ENCODE results near the gene ANTKMT. TPM values are rescaled to one million over a fixed set of nuclear protein-coding genes. Genes with fewer than 3 reads are reported as not detected.

ANTKMT gene
- total and polyA plus RNA-seq, 9 donors = 13.2 to 43.9 (median 21.9) TPM; not detected in 1

DNA sequence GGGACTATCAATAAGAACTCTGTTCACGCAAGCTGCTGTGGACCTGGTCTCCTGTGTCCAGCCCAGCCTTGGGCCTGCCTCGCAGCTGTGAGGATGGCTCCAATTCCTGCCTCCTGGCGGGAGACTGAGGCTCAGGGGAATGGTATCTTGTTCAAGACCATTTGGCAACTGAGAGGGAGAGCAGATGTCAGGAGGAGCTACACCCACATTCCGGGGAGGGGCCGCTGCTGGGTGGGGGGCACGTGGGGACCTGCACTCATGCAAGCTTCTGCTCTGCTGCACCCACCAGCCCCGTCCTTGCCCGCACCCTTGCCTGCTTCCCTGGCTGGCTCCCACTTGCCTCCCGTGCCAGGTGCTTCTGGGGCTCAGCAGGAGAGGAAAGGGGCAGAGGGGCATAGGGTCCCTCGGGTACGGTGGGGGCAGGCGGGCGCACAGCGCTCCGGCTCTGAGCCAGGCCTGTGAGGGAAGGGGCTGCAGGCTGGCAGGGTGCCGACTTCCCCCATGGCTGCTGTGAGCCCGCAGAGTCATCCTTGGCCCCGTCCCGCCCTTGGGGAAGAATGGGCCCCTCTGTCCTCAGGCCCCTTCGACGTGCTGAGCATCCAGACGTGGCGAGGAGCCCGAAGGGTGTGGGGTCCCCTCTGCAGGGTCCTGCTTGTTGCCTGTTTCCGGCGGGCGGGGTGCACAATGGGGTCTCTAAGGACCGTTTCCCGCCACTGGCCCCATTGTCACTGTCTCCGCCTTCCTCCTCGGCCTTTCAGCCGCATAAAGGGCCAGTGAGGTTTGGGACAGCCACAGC is 3.3 kb upstream of the ANTKMT start:
- WGBS, 3 donors = 78 to 84% (median 81%) methylated on average over 29 to 32 of the region's 32 CpGs
- Histone ChIP-seq H3K27ac (no peak overlapping the region), H3K27me3 (no peaks in the 10 kb centered on the region), H3K4me1 (ENCODE audit: insufficient read depth) (peaks cover 30% of the 10 kb centered on the region), H3K9me3 (no peaks in the 10 kb centered on the region), H3K4me3 (no peak overlapping the region), H3K36me3 (no peaks in the 10 kb centered on the region)
- no peak for TF ChIP-seq CTCF (IDR thresholded peaks at IDR 0.05)
- no peak for TF ChIP-seq EP300 (IDR thresholded peaks at IDR 0.05)
- no peak for TF ChIP-seq POLR2A (IDR thresholded peaks at IDR 0.05)
- no peak for DNase-seq
- intact Hi-C loops (cut with DNase I) = no loop called here

DNA sequence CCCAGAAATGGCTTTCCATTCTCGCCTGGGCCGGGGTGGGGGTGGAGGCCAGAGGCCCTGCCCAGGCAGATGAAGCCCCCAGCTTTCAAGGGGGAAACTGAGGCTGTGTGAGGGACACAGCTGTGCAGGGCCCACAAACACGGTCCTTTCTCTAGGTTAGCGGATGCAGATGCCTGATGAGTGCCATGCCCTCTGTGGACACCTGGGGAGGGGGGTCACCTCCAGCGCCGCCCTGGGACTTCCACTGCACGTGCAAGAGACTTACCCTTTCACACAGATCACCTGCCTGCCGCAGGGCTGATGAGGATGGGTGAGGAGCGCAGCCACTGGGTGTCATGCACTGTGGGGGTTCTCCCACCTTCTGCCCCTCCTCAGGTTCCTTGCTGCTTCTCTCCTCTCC is 2.6 kb upstream of the ANTKMT start:
- H3K4me1 ChIP-seq (ENCODE audit: insufficient read depth) = peaks cover 30% of the 10 kb centered on the region
- TF ChIP-seq CTCF (IDR thresholded peaks at IDR 0.05) = no peak
- TF ChIP-seq POLR2A (IDR thresholded peaks at IDR 0.05) = no peak
- no peak for TF ChIP-seq EP300 (IDR thresholded peaks at IDR 0.05)
- no peak overlapping the region for H3K4me3 ChIP-seq
- H3K27ac ChIP-seq = no peak overlapping the region
- intact Hi-C loops (cut with DNase I) = no loop called here
- no peaks in the 10 kb centered on the region for H3K36me3 ChIP-seq
- no peak for DNase-seq
- H3K27me3 ChIP-seq = no peaks in the 10 kb centered on the region
- no peaks in the 10 kb centered on the region for H3K9me3 ChIP-seq
- WGBS, 3 donors = 89 to 93% (median 89%) methylated on average over 9 of the region's 9 CpGs

GRCh38 chr16:718922-719321 is 2.0 kb upstream of the ANTKMT start:
- H3K4me1 ChIP-seq (ENCODE audit: insufficient read depth) = peaks cover 30% of the 10 kb centered on the region
- DNase-seq = no peak
- no peaks in the 10 kb centered on the region for H3K9me3 ChIP-seq
- WGBS, 3 donors = 78 to 88% (median 87%) methylated on average over 6 of the region's 6 CpGs
- TF ChIP-seq EP300 (IDR thresholded peaks at IDR 0.05) = no peak
- no peak for TF ChIP-seq POLR2A (IDR thresholded peaks at IDR 0.05)
- TF ChIP-seq CTCF (IDR thresholded peaks at IDR 0.05) = no peak
- no peak overlapping the region for H3K27ac ChIP-seq
- H3K27me3 ChIP-seq = no peaks in the 10 kb centered on the region
- H3K4me3 ChIP-seq = no peak overlapping the region
- intact Hi-C loops (cut with DNase I) = no loop called here
- no peaks in the 10 kb centered on the region for H3K36me3 ChIP-seq

GRCh38 chr16:719815-720446 is 1.0 kb upstream of the ANTKMT start:
- Histone ChIP-seq H3K27ac (peak overlapping the region in 1 of 2 donors; percentile 86), H3K4me3 (peak overlapping the region; percentile 47), H3K9me3 (no peaks in the 10 kb centered on the region), H3K36me3 (no peaks in the 10 kb centered on the region), H3K27me3 (no peaks in the 10 kb centered on the region), H3K4me1 (ENCODE audit: insufficient read depth) (peaks cover 26% of the 10 kb centered on the region)
- no peak for TF ChIP-seq CTCF (IDR thresholded peaks at IDR 0.05)
- TF ChIP-seq POLR2A (IDR thresholded peaks at IDR 0.05) = no peak
- TF ChIP-seq EP300 (IDR thresholded peaks at IDR 0.05) = no peak
- intact Hi-C loops (cut with DNase I) = no loop called here
- 7 to 11% (median 9%) methylated on average over 15 to 16 of the region's 16 CpGs for WGBS, 3 donors
- DNase-seq = no peak
